ENCODE data around the gene PGA4. TPM values are rescaled to one million over a fixed set of nuclear protein-coding genes. Genes with fewer than 3 reads are reported as not detected.
A peak's percentile ranks its signal among the peaks of the same experiment; 100 is the strongest.
"Not testable (repeated sequence)": the region's sequence is repeated elsewhere in the genome, so short reads cannot be mapped to it uniquely, and the experiment has no call there.

The PGA4 gene
- total RNA-seq, 2 experiments from 2014 or later = not detected

GRCh38 chr11:61245284-61245964, 23.3 kb downstream of the PGA4 start:
- H3K27ac Mint-ChIP-seq; H3K9me3 Mint-ChIP-seq; POLR2A ChIA-PET; DNase-seq; CTCF ChIA-PET; H3K27me3 Mint-ChIP-seq; H3K4me1 Mint-ChIP-seq; H3K36me3 Mint-ChIP-seq (ENCODE audit: low read depth); H3K4me3 Mint-ChIP-seq: not testable (repeated sequence)

- H3K27me3 Mint-ChIP-seq; H3K4me3 Mint-ChIP-seq; H3K9me3 Mint-ChIP-seq; H3K36me3 Mint-ChIP-seq (ENCODE audit: low read depth); H3K4me1 Mint-ChIP-seq; CTCF ChIA-PET; H3K27ac Mint-ChIP-seq; DNase-seq; POLR2A ChIA-PET: not testable (repeated sequence)
These were observed 25.9 kb downstream of the PGA4 start for GRCh38 chr11:61248071-61248470.

- DNase-seq; H3K27ac Mint-ChIP-seq; POLR2A ChIA-PET; H3K4me3 Mint-ChIP-seq; CTCF ChIA-PET; H3K9me3 Mint-ChIP-seq; H3K27me3 Mint-ChIP-seq; H3K4me1 Mint-ChIP-seq; H3K36me3 Mint-ChIP-seq (ENCODE audit: low read depth): not testable (repeated sequence)
These were observed 27.1 kb downstream of the PGA4 start for GRCh38 chr11:61249201-61249600.

GRCh38 chr11:61250796-61251765, 28.9 kb downstream of the PGA4 start:
- H3K4me3 Mint-ChIP-seq; DNase-seq; POLR2A ChIA-PET; H3K27ac Mint-ChIP-seq; H3K4me1 Mint-ChIP-seq; H3K9me3 Mint-ChIP-seq; H3K36me3 Mint-ChIP-seq (ENCODE audit: low read depth); H3K27me3 Mint-ChIP-seq: not testable (repeated sequence)
- CTCF ChIA-PET = interaction anchor here (0.6 to 1.2 kb wide), 2 partner anchors 17 to 39 kb away, joined by 3 read pairs; no protein-coding TSS in a partner anchor

- H3K4me3 Mint-ChIP-seq; H3K27me3 Mint-ChIP-seq; POLR2A ChIA-PET; H3K27ac Mint-ChIP-seq; H3K9me3 Mint-ChIP-seq; H3K36me3 Mint-ChIP-seq (ENCODE audit: low read depth); DNase-seq; H3K4me1 Mint-ChIP-seq: not testable (repeated sequence)
- CTCF ChIA-PET = interaction anchor here (1.2 kb wide), 1 partner anchor 16 kb away, joined by 3 read pairs; no protein-coding TSS in a partner anchor
These were observed 30.2 kb downstream of the PGA4 start for GRCh38 chr11:61252332-61252731.

DNA sequence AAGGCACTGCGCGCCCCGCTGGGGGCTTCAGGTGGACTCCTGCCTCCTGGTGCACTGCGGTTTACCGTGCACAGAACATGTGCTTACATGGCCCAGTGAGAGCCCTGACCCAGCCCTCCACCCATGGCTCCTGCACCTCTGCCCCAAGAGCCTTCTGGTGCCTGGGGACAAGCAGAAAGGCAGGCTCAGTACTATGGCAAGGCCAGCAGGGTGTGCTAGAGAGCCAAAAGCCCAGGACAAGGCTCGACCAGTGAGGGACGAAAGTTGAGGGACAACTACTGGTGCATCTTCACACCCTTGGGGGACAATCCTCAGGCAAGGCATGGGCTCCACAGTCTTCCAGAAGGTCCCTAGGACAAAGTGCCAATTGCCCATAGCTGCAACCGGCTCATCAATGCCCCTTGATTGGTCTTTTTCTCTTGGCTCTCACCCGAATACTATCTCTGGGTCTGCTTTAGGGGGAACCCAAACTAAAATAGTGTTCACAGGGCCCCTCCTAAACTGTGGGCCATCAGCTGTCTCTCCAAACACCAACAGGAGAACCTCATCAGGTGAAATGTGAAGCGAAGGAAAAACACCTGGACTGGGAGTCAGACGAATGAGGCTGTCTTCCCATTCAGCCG, 32.4 kb downstream of the PGA4 start:
- ChIA-PET CTCF (interaction anchor here (0.6 to 1.5 kb wide), 10 partner anchors 11 to 835 kb away, joined by 3 to 6 read pairs (median 3); partner anchors contain the start of genes CYB561A3 and TMEM138), POLR2A (interaction anchor here (0.6 kb wide), 1 partner anchor 10 kb away, joined by 5 read pairs; no protein-coding TSS in a partner anchor)
- H3K27me3 Mint-ChIP-seq = no peaks in the 10 kb centered on the region
- H3K4me1 Mint-ChIP-seq = peaks cover 3% of the 10 kb centered on the region
- no peak overlapping the region for H3K4me3 Mint-ChIP-seq
- no peak overlapping the region for H3K27ac Mint-ChIP-seq
- no peaks in the 10 kb centered on the region for H3K36me3 Mint-ChIP-seq (ENCODE audit: low read depth)
- H3K9me3 Mint-ChIP-seq = no peaks in the 10 kb centered on the region
- peak; percentile 73 for DNase-seq

DNA sequence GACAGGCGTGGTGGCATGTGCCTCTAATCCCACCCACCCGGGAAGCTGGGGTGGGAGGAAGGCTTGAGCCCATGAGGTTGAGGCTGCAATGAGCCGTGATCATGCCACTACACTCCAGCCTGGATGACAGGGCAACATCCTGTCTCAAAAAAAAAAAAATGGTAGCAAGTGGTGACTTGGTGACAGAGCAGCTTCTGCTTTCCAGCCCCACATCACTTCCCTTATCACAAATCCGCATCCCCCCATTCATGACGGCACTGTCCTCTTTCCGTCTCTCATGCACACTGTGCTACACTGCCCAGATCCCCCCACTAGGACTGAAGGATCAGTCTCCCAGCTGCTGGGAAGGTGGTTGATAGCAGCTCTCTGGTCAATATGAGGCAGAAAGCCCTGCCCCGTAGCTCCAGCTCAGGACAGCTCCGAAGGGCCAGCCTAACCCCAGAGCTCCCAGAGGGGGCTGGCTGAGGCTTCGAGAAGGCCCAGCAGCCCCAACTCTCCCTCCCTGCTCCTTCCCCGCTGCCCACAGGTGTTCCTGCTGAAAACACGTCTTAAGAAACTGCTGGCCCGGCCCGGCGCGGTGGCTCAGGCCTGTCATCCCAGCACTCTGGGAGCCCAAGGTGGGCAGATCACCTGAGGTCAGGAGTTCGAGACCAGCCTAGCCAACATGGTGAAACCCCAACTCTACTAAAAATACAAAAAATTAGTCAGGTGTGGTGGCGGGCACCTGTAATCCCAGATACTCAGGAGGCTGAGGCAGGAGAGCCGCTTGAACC, 34.7 kb downstream of the PGA4 start:
- no peak overlapping the region for H3K4me3 Mint-ChIP-seq
- H3K27me3 Mint-ChIP-seq = no peaks in the 10 kb centered on the region
- ChIA-PET CTCF (interaction anchor here (0.6 kb wide), 2 partner anchors 83 to 1113 kb away, joined by 3 to 4 read pairs; no protein-coding TSS in a partner anchor), POLR2A (interaction anchor here (0.6 kb wide), 1 partner anchor 1569 kb away, joined by 3 read pairs; no protein-coding TSS in a partner anchor)
- peaks cover 3% of the 10 kb centered on the region for H3K4me1 Mint-ChIP-seq
- no peaks in the 10 kb centered on the region for H3K9me3 Mint-ChIP-seq
- DNase-seq = no peak
- no peak overlapping the region for H3K27ac Mint-ChIP-seq
- H3K36me3 Mint-ChIP-seq (ENCODE audit: low read depth) = no peaks in the 10 kb centered on the region

GRCh38 chr11:61258546-61258945, 36.4 kb downstream of the PGA4 start:
- H3K36me3 Mint-ChIP-seq (ENCODE audit: low read depth) = no peaks in the 10 kb centered on the region

GRCh38 chr11:61259363-61259762, 37.2 kb downstream of the PGA4 start:
- H3K36me3 Mint-ChIP-seq (ENCODE audit: low read depth) = no peaks in the 10 kb centered on the region
- no peaks in the 10 kb centered on the region for H3K9me3 Mint-ChIP-seq
- H3K27ac Mint-ChIP-seq = no peak overlapping the region
- no peaks in the 10 kb centered on the region for H3K27me3 Mint-ChIP-seq
- POLR2A ChIA-PET = no interaction called here
- DNase-seq = no peak
- H3K4me3 Mint-ChIP-seq = no peak overlapping the region
- H3K4me1 Mint-ChIP-seq = peaks cover under 1% of the 10 kb centered on the region
- CTCF ChIA-PET = interaction anchor here (0.7 to 0.9 kb wide), 2 partner anchors 35 to 126 kb away, joined by 4 read pairs; partner anchors contain the start of gene VWCE

More at GRCh38 chr11:61258546-61258945, 36.4 kb downstream of the PGA4 start:
- ChIA-PET POLR2A (no interaction called here), CTCF (interaction anchor here (0.7 to 0.9 kb wide), 2 partner anchors 36 to 127 kb away, joined by 4 read pairs; partner anchors contain the start of gene VWCE)
- no peak for DNase-seq
- Mint-ChIP-seq H3K27me3 (no peaks in the 10 kb centered on the region), H3K9me3 (no peaks in the 10 kb centered on the region), H3K4me1 (peaks cover 3% of the 10 kb centered on the region), H3K27ac (no peak overlapping the region), H3K4me3 (no peak overlapping the region)

GRCh38 chr11:61264371-61264770, 42.2 kb downstream of the PGA4 start:
- Mint-ChIP-seq H3K36me3 (ENCODE audit: low read depth) (no peaks in the 10 kb centered on the region), H3K27ac (no peak overlapping the region), H3K4me3 (no peak overlapping the region), H3K9me3 (no peaks in the 10 kb centered on the region), H3K27me3 (no peaks in the 10 kb centered on the region), H3K4me1 (no peaks in the 10 kb centered on the region)
- ChIA-PET CTCF (interaction anchor here (1.3 to 1.5 kb wide), 2 partner anchors 10 to 82 kb away, joined by 3 to 4 read pairs; no protein-coding TSS in a partner anchor), POLR2A (interaction anchor here (0.6 kb wide), 1 partner anchor 10 kb away, joined by 5 read pairs; no protein-coding TSS in a partner anchor)
- no peak for DNase-seq

DNA sequence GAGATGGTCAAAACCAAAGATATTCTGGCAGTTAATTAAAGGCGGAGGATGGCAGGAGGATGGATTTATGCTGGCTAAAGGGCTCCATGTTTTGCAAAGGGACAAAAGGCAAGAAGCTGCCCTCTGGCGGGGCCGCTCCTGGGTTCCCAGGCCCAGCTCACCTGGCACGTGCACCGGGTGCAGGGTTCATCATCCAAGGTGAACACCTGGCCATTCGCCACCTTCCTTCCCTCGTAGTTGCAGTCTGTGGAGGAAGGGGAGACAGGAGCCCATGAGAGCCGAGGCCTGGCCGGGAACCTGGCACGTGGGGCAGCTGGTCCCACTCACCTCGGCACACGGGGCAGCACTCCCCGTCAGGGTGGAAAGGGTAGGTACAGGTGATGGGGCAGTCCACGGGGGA, 42.6 kb downstream of the PGA4 start:
- no peak for DNase-seq
- CTCF ChIA-PET = interaction anchor here (1.3 to 1.5 kb wide), 2 partner anchors 10 to 81 kb away, joined by 3 to 4 read pairs; no protein-coding TSS in a partner anchor
- no peaks in the 10 kb centered on the region for H3K9me3 Mint-ChIP-seq
- no peaks in the 10 kb centered on the region for H3K4me1 Mint-ChIP-seq
- no peaks in the 10 kb centered on the region for H3K27me3 Mint-ChIP-seq
- H3K36me3 Mint-ChIP-seq (ENCODE audit: low read depth) = no peaks in the 10 kb centered on the region
- no peak overlapping the region for H3K4me3 Mint-ChIP-seq
- POLR2A ChIA-PET = interaction anchor here (0.6 kb wide), 1 partner anchor 10 kb away, joined by 5 read pairs; no protein-coding TSS in a partner anchor
- H3K27ac Mint-ChIP-seq = no peak overlapping the region

DNA sequence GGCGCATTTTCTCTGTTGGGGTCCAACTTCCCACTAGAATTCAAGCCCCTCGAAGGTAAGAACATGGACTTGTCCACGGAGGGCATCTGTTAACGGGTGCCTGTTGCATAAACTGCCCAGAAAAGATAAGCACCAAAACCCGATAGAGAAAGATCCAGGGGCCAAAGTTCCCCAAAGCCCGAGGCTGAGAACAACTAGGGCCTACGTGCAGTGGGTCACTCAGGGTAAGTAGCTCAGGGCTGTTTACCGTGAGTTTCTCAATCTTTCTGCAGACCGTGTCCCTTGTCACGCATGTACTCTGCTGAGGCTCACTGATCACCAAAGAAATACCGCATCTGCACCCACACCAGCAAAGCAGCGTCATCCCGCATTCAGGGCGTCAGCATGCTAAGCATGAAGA, 43.2 kb downstream of the PGA4 start:
- no peak overlapping the region for H3K27ac Mint-ChIP-seq
- H3K4me3 Mint-ChIP-seq = no peak overlapping the region
- CTCF ChIA-PET = interaction anchor here (1.3 to 1.5 kb wide), 2 partner anchors 11 to 81 kb away, joined by 3 to 4 read pairs; no protein-coding TSS in a partner anchor

More for the DNA sequence above, 43.2 kb downstream of the PGA4 start:
- Mint-ChIP-seq H3K9me3 (no peaks in the 10 kb centered on the region), H3K4me1 (peaks cover 3% of the 10 kb centered on the region), H3K27me3 (no peaks in the 10 kb centered on the region), H3K36me3 (ENCODE audit: low read depth) (no peaks in the 10 kb centered on the region)
- POLR2A ChIA-PET = no interaction called here
- DNase-seq = no peak
